CD4-positive, alpha-beta T cell (primary cell): ENCODE results near the gene RFNG. TPM values are rescaled to one million over a fixed set of nuclear protein-coding genes. Genes with fewer than 3 reads are reported as not detected.

Experiments
- ATAC-seq: fragments of 200-7000 bp; cut with Tn5 transposase; one replicate; pipeline ENCODE4 v1.10.0; 2022; ENCODE audit warnings: mild to moderate bottlenecking; ENCODE audit not compliant: poor library complexity
- CTCF ChIA-PET: fragments of 350-600 bp; sonication (Branson Sonifier 250); formaldehyde crosslinking; loops from one replicate; lab custom pipeline; 2021; ENCODE audit warnings: antibody characterized with exemption, inconsistent platforms; lab: Charles Lee
- POLR2A ChIA-PET: fragments of 350-600 bp; sonication (Branson Sonifier 250); formaldehyde crosslinking; loops from one replicate; lab custom pipeline; 2021; ENCODE audit warnings: antibody characterized with exemption, inconsistent platforms; lab: Charles Lee
- DNase-seq, 14 experiments: peaks; one replicate each; pipeline ENCODE4 v3.0.0-alpha.2; 2013 to 2020; ENCODE audit warnings: mixed read lengths in 2 of 14
- H3K27ac ChIP-seq, 2 donors: one replicate each; pipeline versions ENCODE4 v1.5.1 to v1.7.0; 2013; ENCODE audit warnings: low read length in 2 of 2, low read depth in 1 of 2, mild to moderate bottlenecking in 1 of 2
- H3K27me3 ChIP-seq, 2 experiments: 1 replicate in 1 of 2; 2 replicates in 1 of 2; pipeline versions ENCODE4 v1.6.1 to v1.7.0; 2013; ENCODE audit warnings: low read length in 2 of 2, control low read depth in 1 of 2, mild to moderate bottlenecking in 1 of 2, moderate library complexity in 1 of 2; ENCODE audit not compliant: insufficient read depth in 2 of 2, control insufficient read depth in 1 of 2
- H3K36me3 ChIP-seq: one replicate; pipeline ENCODE4 v1.6.1; 2013; ENCODE audit warnings: low read length, control low read depth; ENCODE audit not compliant: insufficient read depth
- H3K4me1 ChIP-seq: one replicate; pipeline ENCODE4 v1.6.1; 2013; ENCODE audit warnings: low read length, control low read depth; ENCODE audit not compliant: insufficient read depth
- H3K4me3 ChIP-seq: one replicate; pipeline ENCODE4 v1.5.1; 2013; ENCODE audit warnings: mild to moderate bottlenecking, low read length, moderate library complexity
- H3K9me3 ChIP-seq, 2 experiments: 1 replicate in 1 of 2; 2 replicates in 1 of 2; pipeline versions ENCODE4 v1.6.1 to v1.7.0; 2013; ENCODE audit warnings: low read length in 2 of 2, mild to moderate bottlenecking in 2 of 2, control low read depth in 1 of 2, moderate library complexity in 1 of 2; ENCODE audit not compliant: control insufficient read depth in 1 of 2, insufficient read depth in 1 of 2
- H3K27ac Mint-ChIP-seq: one replicate; pipeline ENCODE4 v1.8.0; 2020; ENCODE audit warnings: mixed read lengths
- H3K27me3 Mint-ChIP-seq: one replicate; pipeline ENCODE4 v1.8.0; 2021; ENCODE audit warnings: mixed read lengths
- H3K36me3 Mint-ChIP-seq: one replicate; pipeline ENCODE4 v1.8.0; 2021; ENCODE audit warnings: low read depth, mixed read lengths
- H3K4me1 Mint-ChIP-seq: one replicate; pipeline ENCODE4 v1.8.0; 2021; ENCODE audit warnings: low read depth, mixed read lengths
- H3K4me3 Mint-ChIP-seq: one replicate; pipeline ENCODE4 v1.8.0; 2020; ENCODE audit warnings: mild to moderate bottlenecking, mixed read lengths
- H3K9me3 Mint-ChIP-seq: one replicate; pipeline ENCODE4 v1.8.0; 2020; ENCODE audit warnings: mixed read lengths
- CTCF ChIP-seq: fragments of 200-600 bp; IDR thresholded peaks from one replicate; pipeline ENCODE4 v1.8.0; 2022; ENCODE audit warnings: antibody characterized with exemption, mild to moderate bottlenecking
- intact Hi-C, 2 experiments: fragments of 100-400 bp; cut with DNase I in 1 of 2; cut with micrococcal nuclease in 1 of 2; formaldehyde crosslinking; loops; one replicate each; pipeline versions ENCODE4 v1.15.1 to v1.9.0; 2023 to 2025; cut with DNase I, micrococcal nuclease
- total RNA-seq, 174 experiments: library from RNA in 2 of 174; stranded (reverse) in 2 of 174; gene quantifications; one replicate each; pipeline ENCODE4 v1.2.3 and lab custom pipeline; 2021 to 2026

Gene RFNG
- total RNA-seq, 2 experiments from 2014 or later, result 28.1 to 31.2 TPM

GRCh38 chr17:82014432-82014831 is 37.2 kb downstream of the RFNG start:
- CTCF ChIA-PET, result no interaction called here
- H3K27me3 ChIP-seq, result no peaks in the 10 kb centered on the region

DNA sequence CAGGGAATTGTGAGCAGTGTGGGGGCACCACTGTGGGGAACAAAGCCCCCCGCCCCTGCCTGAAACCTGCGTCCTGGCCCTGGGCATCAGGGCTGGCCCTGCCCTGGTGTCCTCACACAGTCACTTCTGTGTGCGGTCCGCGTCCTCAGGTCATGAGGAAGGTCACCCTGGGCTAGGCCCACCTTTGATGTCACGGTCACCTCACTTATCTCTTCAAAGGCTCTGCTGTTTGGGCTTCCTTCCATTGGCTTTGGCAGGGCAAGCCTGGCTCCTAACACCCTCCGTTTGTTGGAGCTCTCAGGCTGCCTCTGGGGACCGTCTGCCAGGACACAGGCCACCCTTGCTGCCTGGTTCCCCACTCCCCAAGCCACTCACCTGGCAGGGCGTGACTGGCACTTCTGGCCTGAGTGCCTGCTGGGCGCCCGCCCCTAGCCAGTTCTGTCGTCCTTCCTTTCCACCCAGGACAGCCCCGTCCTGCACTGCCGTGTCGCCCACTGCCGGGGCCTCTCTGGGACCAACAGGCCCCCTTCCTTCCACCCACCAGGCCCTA is 37.8 kb downstream of the RFNG start:
- H3K27me3 ChIP-seq, result no peaks in the 10 kb centered on the region
- no peak overlapping the region for H3K4me3 Mint-ChIP-seq
- CTCF ChIA-PET, result no interaction called here
- H3K36me3 Mint-ChIP-seq, result no peaks in the 10 kb centered on the region
- H3K4me1 ChIP-seq, result no peaks in the 10 kb centered on the region
- TF ChIP-seq CTCF, result no peak
- H3K4me1 Mint-ChIP-seq, result no peaks in the 10 kb centered on the region
- no peaks in the 10 kb centered on the region for H3K27me3 Mint-ChIP-seq
- no peak overlapping the region for H3K4me3 ChIP-seq
- DNase-seq (no peak), ATAC-seq (no peak)
- peaks cover 8% of the 10 kb centered on the region for H3K36me3 ChIP-seq
- H3K27ac Mint-ChIP-seq, result no peak overlapping the region
- H3K9me3 Mint-ChIP-seq, result no peaks in the 10 kb centered on the region
- intact Hi-C loops, result no loop called here
- POLR2A ChIA-PET, result no interaction called here
- H3K27ac ChIP-seq, result no peak overlapping the region
- no peaks in the 10 kb centered on the region for H3K9me3 ChIP-seq

More at GRCh38 chr17:82014432-82014831, 37.2 kb downstream of the RFNG start:
- no peak for ATAC-seq
- POLR2A ChIA-PET, result no interaction called here
- Histone ChIP-seq H3K27ac (no peak overlapping the region), H3K9me3 (no peaks in the 10 kb centered on the region), H3K4me1 (no peaks in the 10 kb centered on the region), H3K4me3 (no peak overlapping the region), H3K36me3 (peaks cover 11% of the 10 kb centered on the region)
- Mint-ChIP-seq H3K9me3 (no peaks in the 10 kb centered on the region), H3K4me1 (no peaks in the 10 kb centered on the region), H3K4me3 (no peak overlapping the region), H3K36me3 (no peaks in the 10 kb centered on the region), H3K27me3 (no peaks in the 10 kb centered on the region), H3K27ac (no peak overlapping the region)
- intact Hi-C loops, result no loop called here
- TF ChIP-seq CTCF, result no peak
- DNase-seq, result no peak

GRCh38 chr17:82013341-82013740 is 38.3 kb downstream of the RFNG start:
- H3K27me3 Mint-ChIP-seq, result no peaks in the 10 kb centered on the region
- DNase-seq (no peak), ATAC-seq (no peak)
- H3K27ac Mint-ChIP-seq, result no peak overlapping the region
- intact Hi-C loops, result no loop called here
- ChIA-PET CTCF (interaction anchor here (1.2 kb wide), 1 partner anchor 54 kb away, joined by 5 read pairs; no protein-coding TSS in a partner anchor), POLR2A (no interaction called here)
- no peak overlapping the region for H3K4me3 Mint-ChIP-seq
- no peaks in the 10 kb centered on the region for H3K9me3 Mint-ChIP-seq
- Histone ChIP-seq H3K4me3 (no peak overlapping the region), H3K4me1 (no peaks in the 10 kb centered on the region), H3K27ac (no peak overlapping the region), H3K36me3 (peaks cover 3% of the 10 kb centered on the region), H3K27me3 (no peaks in the 10 kb centered on the region), H3K9me3 (no peaks in the 10 kb centered on the region)
- no peaks in the 10 kb centered on the region for H3K4me1 Mint-ChIP-seq
- TF ChIP-seq CTCF, result no peak
- H3K36me3 Mint-ChIP-seq, result no peaks in the 10 kb centered on the region
